SHP77 treated with DMSO at 0.1 percent for 48 hours (cell line): ENCODE data around the gene APOL1.
"Not testable (repeated sequence)": the region's sequence is repeated elsewhere in the genome, so short reads cannot be mapped to it uniquely, and the experiment has no call there.

Experiments used
- DNase-seq: peaks from one replicate; lab custom pipeline; 2025; lab: John Stamatoyannopoulos, UW

Gene APOL1

GRCh38 chr22:36271231-36271630 is 18.3 kb downstream of the APOL1 start:
- not testable (repeated sequence) for DNase-seq

- DNase-seq: not testable (repeated sequence)
Observed at GRCh38 chr22:36271951-36272350, 19.0 kb downstream of the APOL1 start.

- DNase-seq: no peak
Observed at GRCh38 chr22:36274531-36274930, 21.6 kb downstream of the APOL1 start.

- no peak for DNase-seq
Observed at GRCh38 chr22:36277482-36278291, 24.8 kb downstream of the APOL1 start.

GRCh38 chr22:36279219-36279666 is 26.3 kb downstream of the APOL1 start:
- no peak for DNase-seq

- DNase-seq: no peak
Observed at GRCh38 chr22:36280379-36280778, 27.4 kb downstream of the APOL1 start.

- no peak for DNase-seq
Observed at GRCh38 chr22:36281781-36282327, 28.9 kb downstream of the APOL1 start.

GRCh38 chr22:36282328-36282831 is 29.4 kb downstream of the APOL1 start:
- no peak for DNase-seq

GRCh38 chr22:36284171-36284571 is 31.2 kb downstream of the APOL1 start:
- no peak for DNase-seq

GRCh38 chr22:36285017-36285416 is 32.1 kb downstream of the APOL1 start:
- DNase-seq: no peak

GRCh38 chr22:36285545-36285944 is 32.6 kb downstream of the APOL1 start:
- no peak for DNase-seq

GRCh38 chr22:36286096-36286957 is 33.4 kb downstream of the APOL1 start:
- peak; percentile 11 for DNase-seq

GRCh38 chr22:36287881-36288515 is 35.1 kb downstream of the APOL1 start:
- no peak for DNase-seq

GRCh38 chr22:36288571-36289405 is 35.9 kb downstream of the APOL1 start:
- DNase-seq: no peak

GRCh38 chr22:36289406-36289870 is 36.5 kb downstream of the APOL1 start:
- DNase-seq: no peak

- DNase-seq: not testable (repeated sequence)
Observed at GRCh38 chr22:36289948-36290371, 37.0 kb downstream of the APOL1 start.

- not testable (repeated sequence) for DNase-seq
Observed at GRCh38 chr22:36290391-36291075, 37.6 kb downstream of the APOL1 start.

GRCh38 chr22:36291831-36292740 is 39.2 kb downstream of the APOL1 start:
- DNase-seq: no peak
